ENCODE measurements around the gene LMO3. TPM values are rescaled to one million over a fixed set of nuclear protein-coding genes. Genes with fewer than 3 reads are reported as not detected.

The LMO3 gene
- total and polyA plus RNA-seq, 2 of the 4 experiments (the other 2 are of a cell fraction) = 0.54 to 0.84 TPM

DNA sequence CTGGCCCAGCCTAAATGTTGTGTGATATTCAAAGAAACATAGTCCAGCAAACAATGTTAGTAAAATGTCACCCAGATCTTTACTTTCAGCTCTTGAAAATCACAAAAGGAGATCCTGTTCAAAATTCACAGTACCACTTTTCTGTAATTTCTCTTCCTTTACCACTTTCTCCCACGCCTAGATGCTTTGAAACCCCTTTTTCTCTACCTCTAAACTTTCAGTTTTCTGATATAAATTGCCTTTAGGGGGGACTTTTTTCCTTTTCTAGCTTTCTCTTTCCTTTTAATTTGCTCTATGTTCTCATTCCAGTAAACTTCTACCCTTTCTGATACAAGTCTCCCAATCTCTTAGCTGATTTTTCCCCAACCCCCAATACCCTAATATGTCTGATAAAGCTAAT, 101.8 kb downstream of the LMO3 start:
- no peak for TF ChIP-seq POLR2A (IDR thresholded peaks at IDR 0.05; ENCODE audit: low read depth, low read length)
- no peak for TF ChIP-seq FOS (IDR thresholded peaks at IDR 0.05; ENCODE audit: low read depth, low read length)
- TF ChIP-seq RAD21 (IDR thresholded peaks at IDR 0.05; ENCODE audit: low read length) = no peak
- TF ChIP-seq BHLHE40 (IDR thresholded peaks at IDR 0.05; ENCODE audit: low read depth, low read length) = no peak
- TF ChIP-seq, protein P1, sequence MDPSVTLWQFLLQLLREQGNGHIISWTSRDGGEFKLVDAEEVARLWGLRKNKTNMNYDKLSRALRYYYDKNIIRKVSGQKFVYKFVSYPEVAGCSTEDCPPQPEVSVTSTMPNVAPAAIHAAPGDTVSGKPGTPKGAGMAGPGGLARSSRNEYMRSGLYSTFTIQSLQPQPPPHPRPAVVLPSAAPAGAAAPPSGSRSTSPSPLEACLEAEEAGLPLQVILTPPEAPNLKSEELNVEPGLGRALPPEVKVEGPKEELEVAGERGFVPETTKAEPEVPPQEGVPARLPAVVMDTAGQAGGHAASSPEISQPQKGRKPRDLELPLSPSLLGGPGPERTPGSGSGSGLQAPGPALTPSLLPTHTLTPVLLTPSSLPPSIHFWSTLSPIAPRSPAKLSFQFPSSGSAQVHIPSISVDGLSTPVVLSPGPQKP (IDR thresholded peaks at IDR 0.05; ENCODE audit: borderline replicate concordance, low read depth, low read length) = no peak
- TF ChIP-seq CHD1 (IDR thresholded peaks at IDR 0.05; ENCODE audit: low read depth, low read length) = no peak
- no peak for TF ChIP-seq MAFK (IDR thresholded peaks at IDR 0.05; ENCODE audit: low read depth, low read length)
- TF ChIP-seq RFX5 (IDR thresholded peaks at IDR 0.05; ENCODE audit: low read depth, low read length) = no peak
- no peak for TF ChIP-seq MAZ (IDR thresholded peaks at IDR 0.05; ENCODE audit: borderline replicate concordance, low read depth, low read length)
- BruUV-seq (replicated peaks) = no TSS peak
- H3K18ac ChIP-seq (ENCODE audit: low read depth, low read length) = no peak overlapping the region

More for the DNA sequence above, 101.8 kb downstream of the LMO3 start:
- H3K79me1 ChIP-seq (ENCODE audit: low read depth in 1 of 2, low read length in 2 of 2) = no peaks in the 10 kb centered on the region
- WGBS, 2 experiments (ENCODE audit: extremely low coverage in 2 of 2, insufficient read length in 1 of 2) = no CpG with 5 or more reads among the region's 1 CpG
- intact Hi-C loops (cut with micrococcal nuclease) = no loop called here
- no peak overlapping the region for H4K5ac ChIP-seq (ENCODE audit: low read depth, low read length)
- H3K4me2 ChIP-seq (ENCODE audit: low read depth, low read length) = no peak overlapping the region
- DNase-seq (no peak), ATAC-seq (ENCODE audit: low read depth) (no peak)
- no peak overlapping the region for H2BK15ac ChIP-seq (ENCODE audit: low read depth, low read length)
- H3K4me1 ChIP-seq (ENCODE audit: control insufficient read depth, insufficient read depth, low read length) = no peaks in the 10 kb centered on the region
- H3K27ac ChIP-seq (ENCODE audit: insufficient read depth, low read length) = no peak overlapping the region
- H2AFZ ChIP-seq (replicated peaks; ENCODE audit: low read length, poor library complexity) = no peak overlapping the region
- in situ Hi-C loops (cut with MboI; ENCODE audit: low sequenced_read_pairs) = no loop called here
- no peak overlapping the region for H2BK120ac ChIP-seq (ENCODE audit: low read depth, low read length)
- H3K9ac ChIP-seq (ENCODE audit: low read depth, low read length) = no peak overlapping the region
- no peak overlapping the region for H2BK5ac ChIP-seq (ENCODE audit: low read depth, low read length, poor library complexity, severe bottlenecking)
- POLR2A ChIA-PET (ENCODE audit: unreplicated experiment) = no interaction called here
- no peak overlapping the region for H4K8ac ChIP-seq (ENCODE audit: low read depth in 2 of 2, low read length in 2 of 2)
- no peak overlapping the region for H3K56ac ChIP-seq (ENCODE audit: extremely low read depth, insufficient read depth, low read length)
- CTCF ChIA-PET = no interaction called here
- H3K14ac ChIP-seq (replicated peaks; ENCODE audit: low read depth, low read length) = no peak overlapping the region
- dilution Hi-C loops (cut with HindIII; ENCODE audit: low sequenced_read_pairs, unreplicated experiment) = no loop called here
- no peak overlapping the region for H2AK5ac ChIP-seq (ENCODE audit: low read depth, low read length)
- H2AK9ac ChIP-seq (replicated peaks; ENCODE audit: low read depth, low read length, poor library complexity) = no peak overlapping the region
- no peaks in the 10 kb centered on the region for H3K36me3 ChIP-seq (ENCODE audit: control insufficient read depth, insufficient read depth, low read length)
- no peaks in the 10 kb centered on the region for H3K9me1 ChIP-seq (ENCODE audit: insufficient read depth, low read length)
- no peaks in the 10 kb centered on the region for H4K20me1 ChIP-seq (ENCODE audit: insufficient read depth, low read length)
- H2BK20ac ChIP-seq (ENCODE audit: low read depth, low read length) = no peak overlapping the region
- H3K9me3 ChIP-seq (ENCODE audit: control insufficient read depth, insufficient read depth, low read length) = no peaks in the 10 kb centered on the region
- H4K91ac ChIP-seq (ENCODE audit: insufficient read depth, low read depth, low read length) = no peak overlapping the region
- no peak overlapping the region for H3K23ac ChIP-seq (ENCODE audit: low read depth, low read length)
- H3K27me3 ChIP-seq (ENCODE audit: control insufficient read depth, insufficient read depth, low read length) = no peaks in the 10 kb centered on the region
- no peak overlapping the region for H3K4me3 ChIP-seq (ENCODE audit: insufficient read depth, low read depth, low read length)
- no peak overlapping the region for H3K4ac ChIP-seq (ENCODE audit: low read depth, low read length)
